ENCODE results near the gene RFPL2.
"Not testable (repeated sequence)": the region's sequence is repeated elsewhere in the genome, so short reads cannot be mapped to it uniquely, and the experiment has no call there.

RFPL2 gene

GRCh38 chr22:32205974-32206773 lies 1.3 kb upstream of the RFPL2 start:
- DNase-seq (ENCODE audit: low read depth) = no peak

DNA sequence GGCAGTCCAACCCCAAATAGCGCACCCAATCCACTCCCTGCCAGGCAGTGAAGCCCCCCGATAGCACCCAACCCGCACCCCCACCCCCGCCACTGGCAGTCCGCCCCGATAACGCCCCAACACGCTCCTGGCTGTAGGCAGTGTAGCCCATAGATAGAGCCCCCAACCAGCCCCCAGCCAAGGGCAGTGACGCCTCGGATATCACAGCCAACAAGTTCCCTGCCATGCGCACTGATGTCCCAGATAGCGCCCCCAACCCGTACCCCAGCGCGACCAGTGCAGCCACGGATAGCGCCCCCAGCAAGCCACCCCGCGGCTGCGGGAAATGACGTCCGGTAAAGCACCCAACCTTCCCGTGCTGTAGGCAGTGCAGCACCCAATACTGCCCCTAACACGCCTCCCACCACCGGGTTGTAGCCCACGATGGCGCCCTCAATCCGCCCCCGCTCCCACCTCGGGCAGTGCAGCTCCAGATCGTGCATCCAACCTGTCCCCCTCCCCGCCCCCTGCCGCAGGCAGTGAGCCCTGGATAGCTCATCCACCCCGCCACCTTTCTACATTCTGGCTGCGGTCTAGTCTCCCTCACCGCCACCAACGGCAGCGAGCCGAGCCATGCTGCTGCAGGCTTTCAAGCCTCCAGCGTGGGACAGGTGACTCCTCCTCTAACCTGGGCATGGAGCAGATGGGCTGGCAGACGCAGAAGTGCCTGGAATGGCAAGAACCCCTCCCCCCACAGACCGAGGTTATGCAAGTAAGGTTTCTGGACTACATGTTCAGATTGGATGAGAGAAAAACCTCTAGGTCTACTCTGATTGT lies 625 bp downstream of the RFPL2 start:
- DNase-seq (ENCODE audit: low read depth) = no peak

DNA sequence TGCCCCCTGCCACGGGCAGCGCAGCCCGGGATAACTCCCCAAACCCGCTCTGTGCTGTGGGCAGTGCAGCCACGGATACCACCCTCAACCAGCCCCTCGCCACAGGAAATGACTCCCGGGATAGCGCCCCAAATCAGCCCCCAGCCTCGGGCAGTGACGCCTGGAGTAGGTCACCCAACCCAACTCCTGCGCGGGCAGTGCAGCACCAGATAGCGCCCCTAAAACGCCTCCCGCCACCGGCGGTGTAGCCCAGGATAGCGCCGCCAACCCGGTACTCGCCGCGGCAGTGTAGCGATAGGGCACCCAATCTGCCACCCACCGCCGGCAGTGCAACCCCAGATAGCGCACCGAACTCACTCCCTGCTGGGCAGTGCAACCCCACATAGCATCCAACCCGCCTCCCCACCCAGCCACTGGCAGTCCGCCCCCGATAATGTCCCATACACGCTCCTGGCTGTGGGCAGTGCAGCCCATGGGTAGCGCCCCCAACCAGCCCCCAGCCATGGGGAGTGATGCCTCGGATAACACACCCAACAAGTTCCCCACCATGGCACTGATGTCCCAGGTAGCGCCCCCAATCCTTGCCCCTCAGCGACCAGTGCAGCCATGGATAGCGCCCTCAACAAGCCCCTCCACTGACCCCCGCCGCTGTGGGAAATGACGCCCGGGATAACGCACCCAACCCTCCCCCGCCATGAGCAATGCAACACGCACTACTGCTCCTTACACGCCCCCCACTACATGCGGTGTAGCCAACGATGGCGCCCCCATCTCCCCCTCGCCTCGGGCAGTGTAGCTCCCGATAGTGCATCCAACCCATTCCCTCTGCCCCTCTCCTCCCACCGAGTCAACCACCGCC lies 1.5 kb downstream of the RFPL2 start:
- no peak for DNase-seq (ENCODE audit: low read depth)

DNA sequence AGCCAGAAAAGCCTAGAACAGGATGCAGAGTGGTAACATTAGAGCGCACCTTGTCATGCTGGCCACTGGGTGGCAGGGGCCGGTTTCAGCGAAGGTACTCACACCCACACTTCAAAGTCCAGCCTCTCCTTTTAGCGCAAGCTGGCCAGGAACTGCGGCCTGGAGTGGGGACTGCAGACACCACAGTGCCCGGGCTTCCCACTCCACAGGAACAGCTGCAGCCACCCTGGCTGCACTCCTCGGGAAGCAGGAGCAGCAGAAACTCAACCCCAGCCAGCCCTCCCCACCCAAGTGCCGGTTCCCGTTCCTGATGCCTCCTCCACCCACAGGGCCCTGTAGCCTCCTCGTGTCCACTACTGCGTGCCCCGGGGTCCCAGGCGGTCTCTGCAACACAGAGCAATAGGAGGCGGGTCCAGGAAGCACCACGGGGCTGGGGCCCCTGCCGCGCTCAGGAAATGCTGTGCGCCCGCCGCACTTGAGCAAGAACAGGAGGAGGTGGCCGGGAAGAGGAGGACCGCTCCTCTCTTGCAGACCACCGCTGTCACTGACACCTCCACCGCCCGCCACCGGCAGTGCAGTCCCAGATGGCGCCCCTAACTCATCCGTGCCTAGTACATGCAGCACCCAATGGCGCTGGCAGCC lies 2.2 kb downstream of the RFPL2 start:
- no peak for DNase-seq (ENCODE audit: low read depth)

- DNase-seq (ENCODE audit: low read depth) = no peak
These were observed 2.7 kb downstream of the RFPL2 start for GRCh38 chr22:32202161-32202538.

DNA sequence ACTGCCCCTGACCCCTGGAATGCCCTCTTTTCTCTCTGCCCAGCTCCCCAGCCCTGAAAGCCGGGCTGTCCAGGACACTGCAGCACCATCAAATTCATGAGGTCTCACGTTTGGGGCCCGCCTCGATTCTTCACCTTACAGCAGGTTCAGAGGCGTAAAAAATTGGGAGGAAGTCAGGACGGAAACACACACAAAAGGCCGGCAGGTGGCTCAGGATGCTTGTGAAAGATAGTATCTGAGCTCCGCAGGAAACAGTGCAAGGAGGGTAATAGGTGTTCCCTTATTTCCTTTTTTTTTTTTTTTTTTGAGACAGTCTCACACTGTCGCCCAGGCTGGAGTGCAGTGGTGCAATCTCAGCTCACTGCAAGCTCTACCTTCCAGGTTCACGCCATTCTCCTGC lies 4.1 kb downstream of the RFPL2 start:
- DNase-seq (ENCODE audit: low read depth) = no peak

DNA sequence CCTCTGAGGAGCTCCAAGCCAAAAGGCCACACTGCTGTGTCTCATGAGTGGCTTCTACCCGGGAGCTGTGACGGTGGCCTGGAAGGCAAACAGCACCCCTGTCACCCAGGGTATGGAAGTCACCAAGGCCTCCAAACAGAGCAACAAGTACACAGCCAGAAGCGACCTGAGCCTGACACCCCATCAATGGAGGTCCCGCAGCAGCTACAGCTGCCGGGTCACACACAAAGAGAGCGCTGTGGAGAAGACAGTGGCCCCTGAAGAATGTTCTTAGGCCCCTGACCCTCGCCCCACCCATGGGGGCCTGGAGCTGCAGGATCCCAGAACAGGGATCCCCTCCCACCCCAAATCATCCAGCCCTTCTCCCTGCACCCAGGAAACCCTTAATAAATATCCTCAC lies 4.9 kb downstream of the RFPL2 start:
- no peak for DNase-seq (ENCODE audit: low read depth)

GRCh38 chr22:32199341-32199740 lies 5.5 kb downstream of the RFPL2 start:
- DNase-seq (ENCODE audit: low read depth) = no peak

- DNase-seq (ENCODE audit: low read depth) = not testable (repeated sequence)
These were observed 7.2 kb downstream of the RFPL2 start for GRCh38 chr22:32197553-32198226.

- DNase-seq (ENCODE audit: low read depth) = not testable (repeated sequence)
These were observed 9.0 kb downstream of the RFPL2 start for GRCh38 chr22:32195900-32196299.

- not testable (repeated sequence) for DNase-seq (ENCODE audit: low read depth)
These were observed 11.5 kb downstream of the RFPL2 start for GRCh38 chr22:32193346-32193745.

DNA sequence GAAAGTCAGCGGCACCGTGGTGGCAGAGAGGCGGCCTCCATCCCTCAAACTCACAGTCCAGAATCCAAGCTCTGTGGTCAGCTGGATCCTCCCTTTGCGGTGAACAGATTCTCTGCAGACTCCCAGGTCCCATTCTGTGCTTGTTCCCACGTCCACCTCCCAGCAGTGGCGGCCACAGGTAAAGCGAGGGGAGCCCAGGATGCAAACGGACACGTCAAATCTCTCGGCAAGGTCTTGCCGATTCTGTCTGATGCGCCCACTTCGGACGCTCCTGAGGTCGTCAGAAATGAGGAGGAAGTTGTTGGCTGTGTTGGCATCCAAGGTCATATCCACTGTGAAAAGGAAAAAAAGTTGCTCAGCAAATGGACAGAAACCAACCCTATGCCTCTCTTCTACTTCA lies 13.9 kb downstream of the RFPL2 start:
- DNase-seq (ENCODE audit: low read depth) = not testable (repeated sequence)

GRCh38 chr22:32185821-32186220 lies 19.1 kb downstream of the RFPL2 start:
- DNase-seq (ENCODE audit: low read depth) = no peak

GRCh38 chr22:32183625-32184024 lies 21.2 kb downstream of the RFPL2 start:
- DNase-seq (ENCODE audit: low read depth) = no peak

DNA sequence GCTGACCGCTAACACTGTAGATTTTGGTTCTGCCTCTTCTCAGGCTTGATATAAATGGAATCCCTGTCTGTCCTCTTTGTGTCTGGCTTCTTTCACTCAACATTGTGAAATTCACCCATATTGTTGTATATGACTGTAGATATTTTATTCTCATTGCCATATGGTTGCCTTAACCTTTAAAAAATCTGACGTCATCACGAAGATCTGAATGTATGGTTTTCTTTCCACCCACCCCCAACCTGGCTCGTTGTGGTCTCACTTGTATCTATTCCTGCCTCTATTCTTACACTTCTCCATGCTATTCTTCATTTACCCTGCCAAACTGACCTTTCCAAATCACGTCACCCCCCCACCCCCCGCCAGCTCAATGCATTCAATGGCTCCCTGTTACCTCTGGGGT lies 23.8 kb downstream of the RFPL2 start:
- no peak for DNase-seq (ENCODE audit: low read depth)

DNA sequence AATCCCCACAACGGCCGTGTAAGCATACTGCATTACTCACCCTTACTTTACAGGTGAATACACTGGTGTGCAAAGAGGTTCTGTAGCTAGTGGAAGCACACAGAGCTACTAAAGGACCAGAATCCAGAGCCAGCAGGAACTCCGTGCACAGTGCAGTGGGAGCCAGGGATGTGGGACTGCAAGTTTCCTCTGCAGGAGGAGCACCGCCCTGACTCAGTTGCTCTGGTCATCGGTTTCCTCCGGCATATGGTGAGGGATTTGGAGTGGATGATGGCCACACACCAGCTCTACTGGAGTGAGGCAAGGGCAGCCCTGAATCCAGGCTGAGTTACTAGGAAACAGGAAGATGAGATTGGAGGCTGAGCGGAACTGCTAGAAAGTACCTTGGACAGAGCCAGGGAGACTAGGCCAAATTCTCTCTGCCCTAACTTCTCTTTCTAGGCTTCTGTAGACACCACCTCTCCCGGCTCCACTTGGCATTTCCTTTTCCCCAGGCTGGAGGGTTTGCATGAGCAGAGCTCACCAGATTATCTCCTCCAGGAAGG lies 27.6 kb downstream of the RFPL2 start:
- no peak for DNase-seq (ENCODE audit: low read depth)

DNA sequence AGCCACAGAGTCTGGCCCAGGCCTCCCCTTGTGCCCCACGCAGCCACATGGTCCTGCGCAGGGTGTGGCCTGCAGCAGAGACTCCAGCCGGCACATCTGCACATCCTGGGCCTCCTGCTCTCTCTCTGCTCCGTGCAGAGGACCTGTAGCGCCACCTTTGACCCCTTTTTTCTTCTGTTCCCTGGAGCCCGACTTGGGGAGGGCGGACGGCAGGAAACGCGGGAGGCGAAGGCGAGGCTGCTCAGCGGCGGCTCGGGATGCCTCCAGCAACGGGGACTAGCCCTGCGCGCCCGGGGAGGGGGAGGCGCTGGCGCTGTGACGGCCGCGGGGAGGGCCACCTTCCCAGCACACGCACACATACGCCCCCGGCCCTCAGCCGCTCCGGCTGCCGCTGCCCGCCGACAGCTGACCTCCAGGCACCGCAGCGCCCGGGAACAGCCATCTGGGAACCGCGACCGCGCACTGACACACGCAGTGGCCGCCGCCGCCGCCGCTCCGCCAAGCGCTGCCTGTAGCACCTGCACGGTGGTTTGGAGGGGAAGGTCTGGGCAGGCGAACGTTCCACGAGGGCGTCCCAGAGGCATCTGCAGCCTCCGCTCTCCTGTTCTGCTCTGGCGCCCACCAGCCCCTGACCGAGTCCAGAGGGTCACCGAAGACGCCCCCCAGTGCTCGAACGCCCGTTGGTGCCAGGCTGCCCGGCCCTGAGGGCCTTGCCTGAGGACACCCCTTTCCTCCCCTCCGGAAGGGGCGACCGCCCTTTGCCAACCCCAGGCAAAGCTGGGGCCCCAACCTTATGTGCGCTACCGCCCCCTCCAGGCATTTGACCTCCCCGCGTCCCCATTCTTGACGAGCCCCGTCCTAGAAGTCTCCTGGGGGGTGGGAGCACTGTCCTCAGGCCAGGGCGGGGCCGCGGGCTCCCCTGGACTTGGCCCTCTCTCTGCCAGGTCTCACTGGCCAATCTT lies 28.9 kb downstream of the RFPL2 start:
- DNase-seq (ENCODE audit: low read depth) = no peak

GRCh38 chr22:32175115-32175514 lies 29.8 kb downstream of the RFPL2 start:
- no peak for DNase-seq (ENCODE audit: low read depth)

DNA sequence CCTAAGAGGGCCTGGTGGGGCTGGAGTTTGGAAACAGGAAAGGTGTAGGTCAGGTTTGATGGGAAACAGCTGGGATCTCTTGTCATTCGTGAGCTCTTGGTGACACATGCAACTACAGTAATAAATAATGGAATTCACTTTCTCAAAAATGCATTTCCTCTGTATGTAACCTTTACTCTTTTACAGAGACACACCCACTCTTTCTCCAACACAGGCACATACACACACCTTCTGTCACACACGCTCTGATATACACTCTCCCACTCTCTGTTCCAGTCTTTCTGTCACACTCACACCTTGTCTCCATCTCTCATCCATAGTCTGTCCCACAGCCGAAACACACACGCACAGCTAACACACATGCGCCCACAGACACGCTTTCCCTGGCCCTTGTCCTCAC lies 39.2 kb downstream of the RFPL2 start:
- no peak for DNase-seq (ENCODE audit: low read depth)
